Transverse colon (tissue), 3 donors: ENCODE results near the gene BBIP1.

Experiments used
- CTCF ChIP-seq, 5 experiments: fragments of 200-600 bp in 3 of 5; fragments of 450-650 bp in 2 of 5; sonication (generic) in 3 of 5; IDR thresholded peaks; 1 replicate in 2 of 5; 2 replicates in 3 of 5; pipeline ENCODE4 v1.5.1; 2016 to 2017; ENCODE audit warnings: antibody characterized with exemption in 5 of 5, inconsistent platforms in 3 of 5, mild to moderate bottlenecking in 2 of 5, moderate library complexity in 1 of 5
- EP300 ChIP-seq: sonication (generic); formaldehyde crosslinking; IDR thresholded peaks from one replicate; pipeline ENCODE4 v1.6.1; 2017; ENCODE audit warnings: antibody characterized with exemption, low read depth
- POLR2A ChIP-seq: fragments of 450-650 bp; IDR thresholded peaks from one replicate; pipeline ENCODE4 v1.6.1; 2016; ENCODE audit warnings: antibody characterized with exemption, mild to moderate bottlenecking, moderate library complexity

DNA sequence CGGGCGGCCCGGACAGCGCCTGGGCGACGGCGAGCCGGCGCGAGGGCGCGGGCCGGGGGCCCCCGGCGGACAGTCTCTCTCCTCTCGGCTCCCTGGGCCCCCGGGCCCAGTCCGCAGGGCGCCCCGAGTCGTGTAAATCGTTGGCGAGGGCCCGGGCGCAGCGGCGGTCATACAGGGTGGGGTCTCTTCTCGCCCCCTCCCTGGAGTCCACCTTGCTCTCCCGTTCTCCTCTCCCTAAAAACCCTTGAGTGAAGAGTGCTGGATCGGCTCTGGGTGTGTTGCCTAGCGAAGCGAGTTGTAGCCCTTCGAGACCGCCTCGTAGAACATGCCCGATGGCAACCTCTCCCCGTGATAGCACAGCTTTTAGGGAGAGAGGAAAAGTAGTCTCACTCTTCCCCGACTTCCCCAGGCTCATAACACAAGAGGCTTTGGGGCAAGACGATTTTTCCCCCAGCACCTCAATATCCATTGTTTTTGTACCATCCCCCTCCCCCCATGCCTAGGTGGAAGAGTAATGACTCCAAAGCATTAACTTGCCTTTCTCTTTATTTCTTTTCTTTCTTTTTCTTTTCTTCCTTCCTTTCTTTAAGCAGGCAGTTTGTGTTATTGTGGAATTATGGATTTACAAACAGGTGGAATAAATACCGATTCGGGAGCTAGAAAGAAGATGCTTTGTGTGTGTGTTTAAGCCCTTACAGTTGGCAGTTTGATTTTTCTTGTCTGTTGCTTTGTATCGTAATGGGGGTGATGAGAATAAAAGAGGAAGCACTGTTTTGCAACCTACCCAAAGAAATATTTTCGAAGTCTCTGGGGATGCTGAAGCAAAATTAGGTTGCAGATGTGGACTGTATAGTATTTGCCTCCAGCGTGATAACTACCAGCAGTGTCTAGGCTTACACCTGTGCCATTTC is 1.2 kb upstream of the BBIP1 start:
- TF ChIP-seq CTCF (IDR thresholded peaks at IDR 0.05), result no peak
- TF ChIP-seq POLR2A, result no peak
- no peak for TF ChIP-seq EP300
